HG03039 (cell line): Measurements from ENCODE around the gene LCE3E.
"Not testable (repeated sequence)": the region's sequence is repeated elsewhere in the genome, so short reads cannot be mapped to it uniquely, and the experiment has no call there.

Experiments
- ATAC-seq: cut with Tn5 transposase; IDR thresholded peaks from one replicate; pipeline ENCODE4 v1.9.1; 2021; ENCODE audit warnings: mild to moderate bottlenecking, moderate library complexity; ENCODE audit not compliant: unreplicated experiment

Gene LCE3E

GRCh38 chr1:152566681-152567080, at the start of gene LCE3E:
Gene LCE3E (minus strand): TSS chr1:152566780. CDS start chr1:152566208, 572 bp downstream.
- ATAC-seq, result no peak

- ATAC-seq, result no peak
Measured at GRCh38 chr1:152613511-152613910, 46.9 kb upstream of the LCE3E start, which contains the start of gene LCE3B. Gene LCE3B (plus strand): TSS chr1:152613811. CDS start chr1:152613811, 0 bp downstream.

- no peak for ATAC-seq
Measured at GRCh38 chr1:152599934-152600333, 33.4 kb upstream of the LCE3E start, which contains the start of gene LCE3C. Gene LCE3C (plus strand): TSS chr1:152600234. CDS start chr1:152600732, 498 bp downstream.

GRCh38 chr1:152596986-152597385, 30.4 kb upstream of the LCE3E start:
- no peak for ATAC-seq

GRCh38 chr1:152585586-152585985, 19.0 kb upstream of the LCE3E start:
- ATAC-seq, result no peak

- ATAC-seq, result no peak
Measured at GRCh38 chr1:152582647-152583046, 16.1 kb upstream of the LCE3E start.

- no peak for ATAC-seq
Measured at GRCh38 chr1:152580433-152580832, 13.9 kb upstream of the LCE3E start, which contains the start of gene LCE3D. Gene LCE3D (minus strand): TSS chr1:152580516. CDS start chr1:152579936, 580 bp downstream.

GRCh38 chr1:152579526-152579925, 12.9 kb upstream of the LCE3E start:
- ATAC-seq, result not testable (repeated sequence)

- no peak for ATAC-seq
Measured at GRCh38 chr1:152577168-152577567, 10.6 kb upstream of the LCE3E start.

- no peak for ATAC-seq
Measured at GRCh38 chr1:152565535-152566215, 905 bp downstream of the LCE3E start.

- ATAC-seq, result no peak
Measured at GRCh38 chr1:152565115-152565514, 1.5 kb downstream of the LCE3E start.

- not testable (repeated sequence) for ATAC-seq
Measured at GRCh38 chr1:152548358-152548757, 18.2 kb downstream of the LCE3E start.

GRCh38 chr1:152546704-152547103, 19.9 kb downstream of the LCE3E start:
- ATAC-seq, result no peak

GRCh38 chr1:152543820-152544219, 22.8 kb downstream of the LCE3E start:
- ATAC-seq, result no peak

GRCh38 chr1:152539901-152540300, 26.7 kb downstream of the LCE3E start:
- ATAC-seq, result no peak

- ATAC-seq, result no peak
Measured at GRCh38 chr1:152537496-152537895, 29.1 kb downstream of the LCE3E start.

- ATAC-seq, result no peak
Measured at GRCh38 chr1:152535774-152536173, 30.8 kb downstream of the LCE3E start.

GRCh38 chr1:152533327-152533938, 33.1 kb downstream of the LCE3E start:
- ATAC-seq, result no peak

- no peak for ATAC-seq
Measured at GRCh38 chr1:152525080-152525641, 41.4 kb downstream of the LCE3E start.

GRCh38 chr1:152520561-152521090, 46.0 kb downstream of the LCE3E start:
- no peak for ATAC-seq

- ATAC-seq, result no peak
Measured at GRCh38 chr1:152519851-152520250, 46.7 kb downstream of the LCE3E start.
